Hepatocyte (in vitro differentiated cells): ENCODE measurements around the gene GNB1L. TPM values are rescaled to one million over a fixed set of nuclear protein-coding genes. Genes with fewer than 3 reads are reported as not detected.

Experiments
- DNase-seq: peaks from one replicate; pipeline ENCODE4 v3.0.0-alpha.2; 2016; ENCODE audit warnings: low spot score
- H2AFZ ChIP-seq: fragments of 200-600 bp; sonication (generic); 2 replicates; pipeline ENCODE4 v1.6.0; 2016; ENCODE audit warnings: antibody characterized with exemption, mild to moderate bottlenecking
- H3K27ac ChIP-seq: fragments of 200-600 bp; sonication (generic); 2 replicates; pipeline ENCODE4 v1.5.1; 2016; ENCODE audit warnings: mild to moderate bottlenecking
- H3K27me3 ChIP-seq: fragments of 200-600 bp; sonication (generic); 2 replicates; pipeline ENCODE4 v1.6.1; 2016
- H3K36me3 ChIP-seq: fragments of 200-600 bp; sonication (generic); replicated peaks from 2 replicates; pipeline ENCODE4 v1.5.1; 2016; ENCODE audit warnings: low read depth; ENCODE audit not compliant: insufficient read depth
- H3K4me1 ChIP-seq: fragments of 200-600 bp; sonication (generic); 2 replicates; pipeline ENCODE4 v1.5.1; 2016; ENCODE audit warnings: mild to moderate bottlenecking, moderate library complexity; ENCODE audit not compliant: insufficient read depth
- H3K4me2 ChIP-seq: fragments of 200-600 bp; sonication (generic); 2 replicates; pipeline ENCODE4 v1.6.0; 2016
- H3K4me3 ChIP-seq: fragments of 200-600 bp; sonication (generic); 2 replicates; pipeline ENCODE4 v1.5.1; 2016; ENCODE audit warnings: mild to moderate bottlenecking
- H3K79me2 ChIP-seq: fragments of 200-600 bp; sonication (generic); 2 replicates; pipeline ENCODE4 v1.6.0; 2017; ENCODE audit warnings: mild to moderate bottlenecking
- H3K9me2 ChIP-seq: fragments of 200-600 bp; sonication (generic); replicated peaks from 2 replicates; pipeline ENCODE4 v1.6.0; 2017; ENCODE audit warnings: mild to moderate bottlenecking; ENCODE audit not compliant: insufficient read depth
- H3K9me3 ChIP-seq: fragments of 200-600 bp; sonication (generic); 2 replicates; pipeline ENCODE4 v1.5.1; 2016; ENCODE audit warnings: low read depth, mild to moderate bottlenecking
- H4K20me1 ChIP-seq: fragments of 200-600 bp; sonication (generic); 2 replicates; pipeline ENCODE4 v1.6.0; 2016; ENCODE audit warnings: mild to moderate bottlenecking; ENCODE audit not compliant: insufficient read depth, poor library complexity, severe bottlenecking
- EZH2 ChIP-seq: fragments of 200-600 bp; sonication (generic); IDR thresholded peaks from 2 replicates; pipeline ENCODE4 v1.6.1; 2016; ENCODE audit warnings: antibody characterized with exemption, mild to moderate bottlenecking, borderline replicate concordance
- EZH2phosphoT487 ChIP-seq: fragments of 200-600 bp; sonication (generic); IDR thresholded peaks from one replicate; pipeline ENCODE4 v1.6.1; 2018; ENCODE audit warnings: antibody characterized with exemption, mild to moderate bottlenecking, low read depth, moderate library complexity; ENCODE audit not compliant: unreplicated experiment, severe bottlenecking
- WGBS: methylation state at CpG from one replicate; pipeline ENCODE4 v1.1.6; 2016; ENCODE audit warnings: low lambda C conversion rate; ENCODE audit errors: missing lambda C conversion rate; 5-methylcytosine and 5-hydroxymethylcytosine counted together
- polyA plus RNA-seq: library from polyadenylated mRNA; unstranded; fragments of >200 nt; fragmentation: Nextera tagmentation; extraction: Ambion mirVana; gene quantifications from 2 replicates; pipeline ENCODE4 v1.2.1, GENCODE V29; 2016
- total RNA-seq: library from RNA; depleted of rRNA; stranded (reverse); fragments of >200 nt; gene quantifications from 2 replicates; pipeline ENCODE4 v1.2.3, GENCODE V29; 2014
- TF ChIP-seq, protein P1 (sequence below): fragments of 200-600 bp; sonication (generic); IDR thresholded peaks from 2 replicates; pipeline ENCODE4 v1.5.1; 2016; ENCODE audit warnings: antibody characterized with exemption, mild to moderate bottlenecking; ENCODE audit not compliant: poor library complexity

The GNB1L gene
- total and polyA plus RNA-seq, 2 experiments from 2014 or later: 4.1 to 8.5 TPM

DNA sequence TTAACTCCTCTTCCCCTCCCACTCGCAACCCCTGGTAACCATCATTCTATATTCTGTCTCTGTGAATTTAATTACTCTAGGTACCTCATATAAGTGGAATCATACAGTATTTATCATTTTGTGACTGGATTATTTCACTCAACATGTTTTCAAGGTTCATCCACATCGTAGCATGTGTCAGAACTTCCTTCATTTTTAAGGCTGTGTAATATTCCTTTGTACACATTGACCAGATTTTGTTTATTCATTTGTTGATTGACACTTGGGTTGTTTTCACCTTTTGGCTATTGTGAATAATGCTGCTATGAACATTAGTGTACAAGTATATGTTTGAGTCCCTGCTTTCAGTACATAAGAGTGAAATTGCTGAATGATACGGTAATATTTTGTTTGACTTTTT lies 2.7 kb upstream of the GNB1L start:
- peaks cover 18% of the 10 kb centered on the region for H3K4me1 ChIP-seq
- H4K20me1 ChIP-seq: peaks cover 9% of the 10 kb centered on the region
- WGBS: 97% methylated on average over 3 of the region's 3 CpGs
- H2AFZ ChIP-seq: no peak overlapping the region
- DNase-seq: no peak
- no peaks in the 10 kb centered on the region for H3K36me3 ChIP-seq
- no peak overlapping the region for H3K4me2 ChIP-seq
- no peak overlapping the region for H3K27ac ChIP-seq
- peaks cover 33% of the 10 kb centered on the region for H3K79me2 ChIP-seq
- TF ChIP-seq, protein P1, sequence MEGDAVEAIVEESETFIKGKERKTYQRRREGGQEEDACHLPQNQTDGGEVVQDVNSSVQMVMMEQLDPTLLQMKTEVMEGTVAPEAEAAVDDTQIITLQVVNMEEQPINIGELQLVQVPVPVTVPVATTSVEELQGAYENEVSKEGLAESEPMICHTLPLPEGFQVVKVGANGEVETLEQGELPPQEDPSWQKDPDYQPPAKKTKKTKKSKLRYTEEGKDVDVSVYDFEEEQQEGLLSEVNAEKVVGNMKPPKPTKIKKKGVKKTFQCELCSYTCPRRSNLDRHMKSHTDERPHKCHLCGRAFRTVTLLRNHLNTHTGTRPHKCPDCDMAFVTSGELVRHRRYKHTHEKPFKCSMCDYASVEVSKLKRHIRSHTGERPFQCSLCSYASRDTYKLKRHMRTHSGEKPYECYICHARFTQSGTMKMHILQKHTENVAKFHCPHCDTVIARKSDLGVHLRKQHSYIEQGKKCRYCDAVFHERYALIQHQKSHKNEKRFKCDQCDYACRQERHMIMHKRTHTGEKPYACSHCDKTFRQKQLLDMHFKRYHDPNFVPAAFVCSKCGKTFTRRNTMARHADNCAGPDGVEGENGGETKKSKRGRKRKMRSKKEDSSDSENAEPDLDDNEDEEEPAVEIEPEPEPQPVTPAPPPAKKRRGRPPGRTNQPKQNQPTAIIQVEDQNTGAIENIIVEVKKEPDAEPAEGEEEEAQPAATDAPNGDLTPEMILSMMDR: no peak
- TF ChIP-seq EZH2phosphoT487 (no peak), EZH2 (no peak)
- H3K9me2 ChIP-seq: no peaks in the 10 kb centered on the region
- H3K4me3 ChIP-seq: no peak overlapping the region
- H3K27me3 ChIP-seq: no peaks in the 10 kb centered on the region
- H3K9me3 ChIP-seq: no peaks in the 10 kb centered on the region

DNA sequence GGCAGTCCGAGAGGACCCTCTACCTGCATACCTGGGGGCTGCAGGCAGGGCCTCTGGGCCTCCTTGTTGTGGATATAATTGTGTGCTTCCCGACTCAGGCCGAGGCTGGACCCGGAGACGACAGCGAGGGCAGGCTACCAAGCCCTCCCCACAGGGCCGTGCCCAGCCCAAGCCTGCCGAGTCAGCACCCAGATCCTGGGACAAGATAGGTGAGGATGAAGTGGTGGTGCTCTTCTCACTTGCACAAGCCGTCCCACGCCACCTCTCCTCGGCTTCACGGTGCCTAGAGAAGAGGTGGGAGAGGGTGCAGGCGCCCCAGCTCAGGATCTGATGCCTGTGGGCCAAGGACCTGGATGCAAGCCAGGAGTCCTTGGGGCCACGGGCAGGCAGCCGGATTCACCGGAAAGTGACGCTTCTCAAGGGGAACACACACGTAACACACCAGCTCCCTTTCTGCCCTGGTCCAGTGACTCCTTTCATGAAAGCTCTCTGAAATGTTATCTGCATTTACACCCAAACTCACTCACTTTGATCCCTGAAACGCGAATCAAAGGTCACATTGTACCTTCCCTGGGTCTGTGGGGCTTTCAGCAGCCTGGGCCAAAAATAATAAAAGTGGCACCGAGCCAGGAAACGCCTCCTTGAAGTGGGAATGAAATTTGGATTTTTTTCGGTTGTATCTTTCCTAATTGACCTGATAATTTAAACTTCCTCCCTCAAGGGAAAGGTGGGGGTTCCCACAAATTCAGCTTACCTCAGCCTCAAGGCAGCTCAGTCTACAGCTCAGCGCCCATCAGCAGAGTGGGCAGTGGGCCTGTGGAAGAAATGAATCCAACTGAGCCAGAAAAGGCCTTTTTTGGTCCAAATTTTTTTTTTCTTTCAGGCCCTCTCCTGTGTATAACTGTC lies 1.1 kb upstream of the GNB1L start:
- Histone ChIP-seq H3K36me3 (no peaks in the 10 kb centered on the region), H3K4me3 (peak overlapping the region; percentile 56), H3K27ac (peak overlapping the region; percentile 79), H2AFZ (peak overlapping the region; percentile 77), H3K79me2 (peaks cover 49% of the 10 kb centered on the region), H3K9me2 (no peaks in the 10 kb centered on the region), H3K27me3 (no peaks in the 10 kb centered on the region), H3K9me3 (no peaks in the 10 kb centered on the region), H3K4me2 (peak overlapping the region; percentile 89), H3K4me1 (peaks cover 22% of the 10 kb centered on the region), H4K20me1 (peaks cover 10% of the 10 kb centered on the region)
- peak; percentile 48 for DNase-seq
- TF ChIP-seq EZH2phosphoT487 (no peak), EZH2 (no peak)
- TF ChIP-seq, protein P1: no peak
- 37% methylated on average over 24 of the region's 24 CpGs for WGBS

DNA sequence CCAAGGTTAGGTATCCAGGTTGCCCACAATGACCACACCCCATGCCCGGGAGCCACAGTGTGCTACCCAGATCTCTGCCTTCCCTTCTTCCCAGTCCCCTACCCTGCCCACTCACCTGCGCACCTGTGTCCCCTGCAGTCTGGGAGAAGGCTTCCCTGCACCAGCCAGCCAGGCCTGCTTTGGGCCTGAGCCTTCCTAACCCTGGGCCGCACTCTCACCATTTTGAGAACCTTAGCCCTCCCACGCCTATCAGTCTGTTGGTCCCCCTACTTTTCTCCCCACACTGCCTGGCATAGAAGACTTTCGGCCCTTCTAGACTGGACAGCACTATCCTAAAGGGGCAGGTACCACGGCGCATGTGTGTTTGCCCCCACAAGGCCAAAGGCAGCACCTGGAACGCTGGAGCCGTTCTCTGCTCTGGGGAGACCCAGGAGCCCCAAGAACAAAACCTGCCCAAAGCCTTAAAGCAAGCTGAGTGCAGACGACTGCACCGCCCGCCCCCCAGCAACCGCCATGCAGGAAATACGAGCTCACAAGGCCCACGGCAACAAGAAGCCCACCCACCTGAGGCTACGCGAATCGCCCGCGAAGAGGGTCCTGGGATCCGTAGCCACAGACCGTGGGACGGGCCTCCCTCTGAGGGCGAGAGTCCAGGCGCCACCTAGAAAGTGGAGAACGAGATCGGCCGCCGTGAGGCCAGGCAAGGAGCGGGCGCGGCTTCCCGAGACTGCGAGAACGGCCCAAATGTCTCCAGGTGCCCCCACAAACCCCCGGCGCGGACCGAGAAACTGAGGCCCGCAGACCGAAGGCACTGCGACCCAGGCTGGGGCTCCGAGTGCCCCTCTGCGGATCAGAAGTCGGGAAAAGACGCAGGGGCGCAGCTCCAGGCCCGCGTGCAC lies 546 bp downstream of the GNB1L start:
- no peaks in the 10 kb centered on the region for H3K9me3 ChIP-seq
- peaks cover 53% of the 10 kb centered on the region for H3K79me2 ChIP-seq
- H3K4me3 ChIP-seq: peak overlapping the region; percentile 65
- no peaks in the 10 kb centered on the region for H3K9me2 ChIP-seq
- peaks cover 35% of the 10 kb centered on the region for H3K4me1 ChIP-seq
- 3% methylated on average over 49 of the region's 49 CpGs for WGBS
- no peak for TF ChIP-seq EZH2
- TF ChIP-seq, protein P1: no peak
- TF ChIP-seq EZH2phosphoT487: no peak
- peak overlapping the region; percentile 98 for H3K4me2 ChIP-seq
- no peaks in the 10 kb centered on the region for H3K36me3 ChIP-seq
- peak overlapping the region; percentile 90 for H3K27ac ChIP-seq
- H2AFZ ChIP-seq: peak overlapping the region; percentile 73
- peak; percentile 64 for DNase-seq
- no peaks in the 10 kb centered on the region for H3K27me3 ChIP-seq
- H4K20me1 ChIP-seq: peaks cover 10% of the 10 kb centered on the region
